OCI-LY3 (cell line): ENCODE data around the gene CSNK1G2.

ENCODE experiments used
- H2AFZ ChIP-seq: fragments of 200-600, 300-600 bp; shearing (Covaris generic); 2 replicates; pipeline ENCODE4 v1.6.0; 2014; ENCODE audit warnings: antibody characterized with exemption, low read depth, low read length
- H3K27ac ChIP-seq: fragments of 200-600, 300-600 bp; sonication (generic); 2 replicates; pipeline ENCODE4 v1.5.1; 2014; ENCODE audit warnings: mild to moderate bottlenecking, low read length, moderate library complexity, mixed read lengths
- H3K27me3 ChIP-seq: fragments of 200-600, 300-600 bp; sonication (generic); 2 replicates; pipeline ENCODE4 v1.6.1; 2014; ENCODE audit warnings: low read depth, low read length, mixed read lengths
- H3K36me3 ChIP-seq: fragments of 200-600, 300-600 bp; sonication (generic); replicated peaks from 2 replicates; pipeline ENCODE3; 2014; ENCODE audit warnings: low read depth, low read length, mixed read lengths
- H3K4me1 ChIP-seq: fragments of 300-600, 200-600 bp; sonication (generic); 2 replicates; pipeline ENCODE4 v1.6.1; 2014; ENCODE audit warnings: low read length, mixed read lengths
- H3K4me2 ChIP-seq: fragments of 200-600, 300-600 bp; sonication (generic); 2 replicates; pipeline ENCODE4 v1.6.1; 2014; ENCODE audit warnings: low read length, mixed read lengths
- H3K4me3 ChIP-seq: fragments of 300-600, 200-600 bp; sonication (generic); 2 replicates; pipeline ENCODE4 v1.5.1; 2014; ENCODE audit warnings: antibody characterized with exemption, mild to moderate bottlenecking, low read length, moderate library complexity
- H3K79me2 ChIP-seq: fragments of 300-600, 200-600 bp; shearing (Covaris generic); 2 replicates; pipeline ENCODE4 v1.6.1; 2014; ENCODE audit warnings: mild to moderate bottlenecking, low read length, mixed read lengths
- H3K9ac ChIP-seq: fragments of 300-600, 200-600 bp; shearing (Covaris generic); 2 replicates; pipeline ENCODE4 v1.6.0; 2014; ENCODE audit warnings: mild to moderate bottlenecking, low read length, moderate library complexity
- H3K9me3 ChIP-seq: fragments of 200-600, 300-600 bp; shearing (Covaris generic); 2 replicates; pipeline ENCODE4 v1.6.1; 2014; ENCODE audit warnings: low read length, mixed read lengths; ENCODE audit not compliant: insufficient read depth
- H4K20me1 ChIP-seq: fragments of 200-600, 300-600 bp; sonication (generic); 2 replicates; pipeline ENCODE4 v1.6.1; 2016; ENCODE audit warnings: low read length, mixed read lengths; ENCODE audit not compliant: insufficient read depth
- EZH2phosphoT487 ChIP-seq: fragments of 200-600 bp; shearing (Covaris generic); IDR thresholded peaks from 2 replicates; pipeline ENCODE4 v1.6.1; 2018; ENCODE audit warnings: antibody characterized with exemption, mixed run types, low read depth
- TF ChIP-seq, protein P1 (sequence below): fragments of 200-600, 300-600 bp; sonication (generic); IDR thresholded peaks from 2 replicates; pipeline ENCODE4 v1.5.1; 2014; ENCODE audit warnings: antibody characterized with exemption, low read length, low read depth

CSNK1G2 gene

DNA sequence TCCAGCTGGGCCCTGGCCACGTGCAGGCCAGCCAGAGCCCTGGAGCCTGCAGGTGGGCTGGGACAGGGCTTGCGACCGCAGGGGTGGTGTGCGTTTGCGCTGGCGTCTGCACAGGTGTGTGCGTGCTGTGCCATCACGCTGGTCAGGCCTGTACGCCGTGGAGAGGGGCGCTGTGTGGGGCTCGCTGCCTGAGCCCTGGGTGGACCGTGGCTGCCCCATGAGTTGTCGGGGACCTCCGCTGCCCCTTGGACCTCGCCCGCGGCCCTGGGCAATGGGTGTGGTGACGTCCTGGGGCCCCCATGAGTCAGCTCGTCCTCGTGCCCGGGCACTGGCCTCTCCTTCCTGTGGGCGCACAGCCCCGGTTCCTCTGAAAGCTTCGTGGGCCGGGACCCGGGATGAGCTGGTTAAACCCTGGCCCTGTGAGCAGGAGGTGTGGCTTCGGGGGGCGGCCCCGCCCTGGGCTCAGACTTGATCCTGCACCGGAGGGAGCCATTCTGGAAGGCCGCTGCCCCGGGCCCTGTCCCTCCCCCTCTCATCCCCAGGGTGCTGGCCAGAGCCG lies 6.8 kb downstream of the CSNK1G2 start:
- Histone ChIP-seq H3K36me3 (peaks cover 25% of the 10 kb centered on the region), H4K20me1 (peaks cover 82% of the 10 kb centered on the region), H3K9me3 (no peaks in the 10 kb centered on the region), H3K79me2 (peaks cover 95% of the 10 kb centered on the region), H2AFZ (no peak overlapping the region), H3K4me1 (peaks cover 10% of the 10 kb centered on the region), H3K4me3 (no peak overlapping the region), H3K9ac (no peak overlapping the region), H3K27me3 (no peaks in the 10 kb centered on the region), H3K4me2 (no peak overlapping the region), H3K27ac (no peak overlapping the region)
- no peak for TF ChIP-seq EZH2phosphoT487
- TF ChIP-seq, protein P1, sequence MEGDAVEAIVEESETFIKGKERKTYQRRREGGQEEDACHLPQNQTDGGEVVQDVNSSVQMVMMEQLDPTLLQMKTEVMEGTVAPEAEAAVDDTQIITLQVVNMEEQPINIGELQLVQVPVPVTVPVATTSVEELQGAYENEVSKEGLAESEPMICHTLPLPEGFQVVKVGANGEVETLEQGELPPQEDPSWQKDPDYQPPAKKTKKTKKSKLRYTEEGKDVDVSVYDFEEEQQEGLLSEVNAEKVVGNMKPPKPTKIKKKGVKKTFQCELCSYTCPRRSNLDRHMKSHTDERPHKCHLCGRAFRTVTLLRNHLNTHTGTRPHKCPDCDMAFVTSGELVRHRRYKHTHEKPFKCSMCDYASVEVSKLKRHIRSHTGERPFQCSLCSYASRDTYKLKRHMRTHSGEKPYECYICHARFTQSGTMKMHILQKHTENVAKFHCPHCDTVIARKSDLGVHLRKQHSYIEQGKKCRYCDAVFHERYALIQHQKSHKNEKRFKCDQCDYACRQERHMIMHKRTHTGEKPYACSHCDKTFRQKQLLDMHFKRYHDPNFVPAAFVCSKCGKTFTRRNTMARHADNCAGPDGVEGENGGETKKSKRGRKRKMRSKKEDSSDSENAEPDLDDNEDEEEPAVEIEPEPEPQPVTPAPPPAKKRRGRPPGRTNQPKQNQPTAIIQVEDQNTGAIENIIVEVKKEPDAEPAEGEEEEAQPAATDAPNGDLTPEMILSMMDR, result no peak

DNA sequence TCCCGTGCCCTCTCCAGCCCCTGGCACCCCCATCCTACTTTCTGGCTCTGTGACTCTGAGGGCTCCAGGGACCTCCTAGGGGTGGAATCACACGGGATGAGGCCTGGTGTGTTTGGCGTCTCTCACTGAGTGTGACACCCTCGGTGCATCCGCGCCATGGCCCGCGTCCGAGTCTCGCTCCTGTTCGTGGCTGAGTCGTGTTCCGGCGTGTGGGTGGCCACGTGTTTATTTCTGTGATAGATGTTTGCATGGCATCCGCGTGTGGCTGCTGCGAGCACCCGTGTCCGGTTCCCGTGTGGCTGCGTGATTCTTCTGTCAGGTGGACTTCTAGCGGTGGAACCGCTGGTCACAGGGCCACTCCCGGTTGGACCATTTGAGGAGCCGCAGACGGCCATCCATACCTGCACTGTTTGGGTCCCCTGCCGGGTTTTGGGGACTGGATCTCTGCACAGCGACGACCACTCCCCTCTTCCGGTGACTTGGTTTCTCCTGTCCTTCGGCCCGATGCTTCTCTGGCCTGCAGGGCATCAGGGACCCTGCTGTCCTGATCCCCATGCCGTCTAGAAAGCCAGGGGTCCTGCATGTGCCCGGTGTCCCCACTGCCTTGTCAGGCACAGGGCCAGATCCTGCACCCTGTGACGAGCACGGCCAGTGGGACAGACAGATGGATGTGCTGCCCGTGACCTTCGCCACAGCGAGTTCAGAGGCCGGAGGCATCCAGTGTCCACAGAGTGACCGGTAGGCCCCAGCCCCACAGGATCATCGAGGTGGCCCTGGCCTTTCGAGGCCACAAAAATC lies 8.5 kb downstream of the CSNK1G2 start:
- Histone ChIP-seq H4K20me1 (peaks cover 82% of the 10 kb centered on the region), H3K27me3 (no peaks in the 10 kb centered on the region), H3K36me3 (peaks cover 32% of the 10 kb centered on the region), H3K9me3 (no peaks in the 10 kb centered on the region), H3K4me3 (no peak overlapping the region), H3K4me2 (no peak overlapping the region), H3K27ac (no peak overlapping the region), H3K9ac (no peak overlapping the region), H3K4me1 (no peaks in the 10 kb centered on the region), H2AFZ (no peak overlapping the region), H3K79me2 (peaks cover 95% of the 10 kb centered on the region)
- TF ChIP-seq EZH2phosphoT487, result no peak
- TF ChIP-seq, protein P1, result no peak

DNA sequence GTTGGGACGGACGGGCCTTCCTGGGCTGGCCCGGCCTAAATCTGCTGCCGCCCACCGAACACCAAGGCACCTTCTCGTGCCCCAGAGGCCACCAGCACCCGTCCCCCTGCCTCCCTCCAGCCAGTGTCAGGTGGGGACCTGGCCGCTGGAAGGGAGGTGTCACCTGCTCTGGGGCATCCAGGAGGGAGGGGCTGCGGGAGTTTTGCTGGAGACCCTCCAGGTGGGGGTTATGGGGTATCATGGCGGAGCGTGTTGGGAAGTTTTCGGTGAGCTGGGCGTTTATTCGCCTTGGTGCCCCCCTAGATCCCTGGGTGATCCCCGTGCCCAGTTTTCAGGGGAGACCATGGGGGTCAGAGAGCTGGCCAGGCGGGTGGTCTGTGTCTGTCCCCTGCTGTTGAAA lies 9.7 kb downstream of the CSNK1G2 start:
- Histone ChIP-seq H3K36me3 (peaks cover 32% of the 10 kb centered on the region), H3K4me3 (no peak overlapping the region), H4K20me1 (peaks cover 84% of the 10 kb centered on the region), H3K9me3 (no peaks in the 10 kb centered on the region), H3K4me2 (no peak overlapping the region), H3K9ac (no peak overlapping the region), H3K4me1 (no peaks in the 10 kb centered on the region), H3K27ac (no peak overlapping the region), H3K79me2 (peaks cover 95% of the 10 kb centered on the region), H3K27me3 (no peaks in the 10 kb centered on the region), H2AFZ (no peak overlapping the region)
- TF ChIP-seq, protein P1, result no peak
- TF ChIP-seq EZH2phosphoT487, result no peak

DNA sequence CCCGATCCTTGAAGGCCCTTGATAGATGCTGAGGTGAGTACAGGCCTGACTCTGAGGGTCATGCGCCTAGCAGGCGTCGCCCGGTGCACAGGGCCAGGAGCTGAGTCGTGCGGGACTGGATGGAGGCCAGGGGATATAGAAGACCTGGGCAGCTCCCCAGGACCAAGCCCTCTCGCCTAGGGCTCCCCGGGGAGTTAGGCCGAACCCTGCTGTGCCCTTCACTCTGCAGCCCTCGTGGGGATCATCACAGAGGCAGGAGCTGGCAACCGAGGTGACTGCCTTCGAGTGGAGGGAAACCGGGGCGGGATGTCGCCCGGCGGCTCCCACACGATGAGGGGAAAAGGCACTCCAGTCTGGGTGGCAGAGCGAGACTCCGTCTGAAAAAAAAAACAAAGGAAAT lies 11.7 kb downstream of the CSNK1G2 start:
- H3K79me2 ChIP-seq, result peaks cover 99% of the 10 kb centered on the region
- H2AFZ ChIP-seq, result no peak overlapping the region
- H3K4me3 ChIP-seq, result no peak overlapping the region
- H3K9me3 ChIP-seq, result no peaks in the 10 kb centered on the region
- TF ChIP-seq, protein P1, result no peak
- no peak for TF ChIP-seq EZH2phosphoT487
- H3K4me1 ChIP-seq, result no peaks in the 10 kb centered on the region
- no peak overlapping the region for H3K27ac ChIP-seq
- peaks cover 90% of the 10 kb centered on the region for H4K20me1 ChIP-seq
- peaks cover 27% of the 10 kb centered on the region for H3K36me3 ChIP-seq
- H3K27me3 ChIP-seq, result no peaks in the 10 kb centered on the region
- H3K9ac ChIP-seq, result no peak overlapping the region
- H3K4me2 ChIP-seq, result no peak overlapping the region
